ENCODE results near the gene PXN.

Gene PXN

DNA sequence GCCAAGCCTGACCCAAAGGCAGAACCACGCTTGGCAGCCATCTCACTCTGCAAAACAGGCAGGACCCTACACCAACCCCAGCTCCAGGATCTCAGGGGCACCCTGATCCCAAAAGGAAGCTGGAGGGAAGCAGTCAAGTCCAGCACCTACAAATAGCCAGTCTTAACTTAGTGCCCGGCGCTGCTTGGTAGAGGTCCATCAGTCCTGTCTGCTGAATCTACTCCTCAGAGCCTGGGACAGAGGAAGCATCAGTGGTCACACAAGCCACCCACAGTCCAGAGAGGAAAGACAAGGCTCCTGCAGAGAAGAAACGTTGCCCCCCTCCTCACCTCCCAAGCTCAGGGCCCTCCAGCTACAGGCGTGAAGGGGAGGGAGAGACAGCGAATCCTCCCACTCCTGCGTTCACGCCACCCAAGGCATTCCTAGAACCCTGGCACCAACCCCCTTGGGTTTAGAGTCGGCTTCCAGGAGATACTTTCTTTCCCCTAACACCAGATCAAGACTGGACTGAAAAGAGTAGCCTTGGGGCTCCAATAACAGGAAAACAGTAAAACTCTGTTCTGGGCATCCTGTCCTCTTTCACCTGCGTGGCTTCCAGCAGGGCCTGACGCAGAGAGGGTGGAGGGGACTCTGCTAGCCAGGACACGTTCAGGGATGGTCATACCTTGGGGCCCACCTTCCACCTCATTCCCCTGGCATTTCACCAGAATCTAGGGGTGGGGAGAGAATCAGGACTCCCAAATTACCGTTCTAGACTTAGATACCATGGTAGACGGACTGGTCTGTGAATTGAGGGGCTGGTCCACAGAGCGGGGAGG, 1.2 kb downstream of the PXN start:
- Mint-ChIP-seq H3K36me3 (ENCODE audit: low read depth) (peaks cover 4% of the 10 kb centered on the region), H3K4me1 (peaks cover 44% of the 10 kb centered on the region), H3K9me3 (no peaks in the 10 kb centered on the region), H3K27me3 (ENCODE audit: low read depth) (no peaks in the 10 kb centered on the region), H3K4me3 (peak overlapping the region; percentile 89 to 94 (median 92)), H3K27ac (peak overlapping the region; percentile 26 to 76 (median 63))
- TF ChIP-seq, protein P1, sequence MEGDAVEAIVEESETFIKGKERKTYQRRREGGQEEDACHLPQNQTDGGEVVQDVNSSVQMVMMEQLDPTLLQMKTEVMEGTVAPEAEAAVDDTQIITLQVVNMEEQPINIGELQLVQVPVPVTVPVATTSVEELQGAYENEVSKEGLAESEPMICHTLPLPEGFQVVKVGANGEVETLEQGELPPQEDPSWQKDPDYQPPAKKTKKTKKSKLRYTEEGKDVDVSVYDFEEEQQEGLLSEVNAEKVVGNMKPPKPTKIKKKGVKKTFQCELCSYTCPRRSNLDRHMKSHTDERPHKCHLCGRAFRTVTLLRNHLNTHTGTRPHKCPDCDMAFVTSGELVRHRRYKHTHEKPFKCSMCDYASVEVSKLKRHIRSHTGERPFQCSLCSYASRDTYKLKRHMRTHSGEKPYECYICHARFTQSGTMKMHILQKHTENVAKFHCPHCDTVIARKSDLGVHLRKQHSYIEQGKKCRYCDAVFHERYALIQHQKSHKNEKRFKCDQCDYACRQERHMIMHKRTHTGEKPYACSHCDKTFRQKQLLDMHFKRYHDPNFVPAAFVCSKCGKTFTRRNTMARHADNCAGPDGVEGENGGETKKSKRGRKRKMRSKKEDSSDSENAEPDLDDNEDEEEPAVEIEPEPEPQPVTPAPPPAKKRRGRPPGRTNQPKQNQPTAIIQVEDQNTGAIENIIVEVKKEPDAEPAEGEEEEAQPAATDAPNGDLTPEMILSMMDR (IDR thresholded peaks at IDR 0.05; ENCODE audit: unreplicated experiment in 3 of 3): no peak

DNA sequence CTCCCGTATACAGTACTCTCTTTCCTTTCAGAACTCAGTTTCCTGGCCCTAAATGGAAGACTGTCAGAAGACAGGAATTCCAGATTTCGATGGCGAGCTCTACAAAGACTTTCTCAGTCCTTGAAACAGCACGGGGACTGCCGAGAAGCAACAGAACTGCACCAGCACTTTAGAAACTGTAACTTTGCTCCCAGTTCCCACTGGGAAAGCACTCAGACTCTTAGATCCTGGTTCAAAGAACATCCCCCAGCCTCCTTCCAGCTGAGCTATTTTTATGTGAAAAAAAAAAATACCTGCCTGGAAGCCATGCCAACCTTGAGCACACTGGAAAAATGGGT, 1.8 kb downstream of the PXN start:
- peak overlapping the region; percentile 63 to 83 (median 76) for H3K27ac Mint-ChIP-seq
- H3K4me1 Mint-ChIP-seq: peaks cover 46% of the 10 kb centered on the region
- peak overlapping the region; percentile 89 to 94 (median 92) for H3K4me3 Mint-ChIP-seq
- H3K27me3 Mint-ChIP-seq (ENCODE audit: low read depth): no peaks in the 10 kb centered on the region
- H3K9me3 Mint-ChIP-seq: no peaks in the 10 kb centered on the region
- TF ChIP-seq, protein P1 (IDR thresholded peaks at IDR 0.05; ENCODE audit: unreplicated experiment in 3 of 3): no peak
- H3K36me3 Mint-ChIP-seq (ENCODE audit: low read depth): peaks cover 4% of the 10 kb centered on the region

DNA sequence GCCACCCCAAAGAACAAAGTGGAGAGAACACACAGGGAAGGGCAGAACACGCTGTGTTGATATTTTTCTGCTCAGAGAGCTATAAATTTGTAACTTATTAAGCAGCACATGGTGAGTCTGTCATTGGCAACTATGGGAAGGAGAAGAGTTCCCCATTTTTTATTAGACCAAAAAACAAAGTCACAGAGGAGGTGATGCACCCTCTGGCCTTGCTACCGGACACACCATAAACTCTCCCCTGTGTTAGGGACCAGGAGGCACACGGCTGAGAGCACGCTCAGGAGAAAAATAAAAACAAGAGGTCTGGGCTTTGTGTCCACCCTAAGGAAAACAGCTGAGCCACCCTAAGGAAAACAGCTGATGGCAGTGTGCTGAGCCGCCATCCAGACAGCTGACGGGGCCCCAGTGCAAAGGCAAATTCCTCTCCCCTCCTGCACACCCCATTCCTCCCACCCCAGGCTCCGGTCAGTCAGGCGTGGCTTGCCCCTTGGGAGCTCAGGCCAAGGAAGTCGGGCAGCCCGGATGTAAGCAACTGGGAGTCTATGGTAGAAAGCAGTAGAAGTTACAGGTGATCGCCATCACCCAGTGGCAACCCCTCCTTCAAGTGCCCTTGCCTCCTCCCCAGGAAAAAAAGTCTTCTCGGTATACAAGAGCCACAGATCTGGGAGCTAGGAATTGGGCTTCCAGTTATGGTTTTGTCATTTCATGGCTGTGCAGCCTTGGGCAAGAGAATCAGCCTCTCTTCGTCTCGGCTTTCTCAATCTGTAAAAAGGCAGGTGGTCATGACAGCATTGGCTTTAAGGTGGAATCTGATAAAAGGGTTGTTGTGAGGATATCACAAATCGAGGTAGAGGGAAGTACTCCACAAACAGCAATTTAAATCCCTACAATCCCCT, 2.4 kb downstream of the PXN start:
- peak overlapping the region; percentile 89 to 94 (median 92) for H3K4me3 Mint-ChIP-seq
- H3K36me3 Mint-ChIP-seq (ENCODE audit: low read depth): peaks cover 4% of the 10 kb centered on the region
- TF ChIP-seq, protein P1 (IDR thresholded peaks at IDR 0.05; ENCODE audit: unreplicated experiment in 3 of 3): no peak
- H3K27ac Mint-ChIP-seq: peak overlapping the region; percentile 63 to 83 (median 76)
- H3K4me1 Mint-ChIP-seq: peaks cover 51% of the 10 kb centered on the region
- H3K27me3 Mint-ChIP-seq (ENCODE audit: low read depth): no peaks in the 10 kb centered on the region
- H3K9me3 Mint-ChIP-seq: no peaks in the 10 kb centered on the region

DNA sequence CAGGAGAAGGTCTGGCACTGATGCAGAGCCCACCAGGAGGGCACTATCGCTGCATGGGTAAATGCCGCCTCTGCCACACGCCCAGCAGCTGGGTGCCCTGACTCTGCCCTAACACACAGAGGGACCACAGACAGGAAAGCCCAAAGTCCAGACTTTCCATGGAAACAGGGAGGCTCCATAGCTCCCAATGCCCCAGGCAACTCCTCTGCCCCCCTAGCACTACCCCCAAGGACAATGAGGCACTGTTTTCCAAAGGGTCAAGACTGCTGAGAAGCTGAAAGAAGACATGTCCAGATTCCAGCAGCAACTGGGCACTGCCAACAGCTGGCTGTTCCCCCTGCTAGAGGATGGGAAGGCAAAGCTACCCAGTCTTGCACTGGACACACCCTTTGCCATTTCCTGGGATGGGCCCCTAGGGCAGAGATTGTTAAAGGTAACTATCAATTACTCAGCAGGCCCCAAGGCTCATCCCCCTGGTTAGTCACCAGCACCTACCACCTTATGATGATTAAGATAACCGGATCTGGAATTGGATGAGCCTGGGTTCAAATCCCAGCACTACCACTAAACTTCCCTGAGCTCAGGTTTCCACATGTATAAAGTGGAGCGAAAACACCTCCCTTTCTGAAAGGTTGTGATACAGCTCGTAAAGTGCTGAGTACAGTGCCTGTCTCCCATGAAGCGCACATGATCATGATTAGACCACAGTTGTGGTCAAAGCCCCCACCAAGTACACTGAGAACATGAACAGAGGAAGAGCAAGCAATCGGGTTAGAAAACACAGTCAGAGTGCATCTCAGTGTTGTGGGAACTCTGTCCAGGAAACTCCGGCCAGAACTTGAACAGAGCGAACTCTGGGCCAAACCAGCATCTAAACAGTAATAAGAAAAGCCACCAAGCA, 3.3 kb downstream of the PXN start:
- peaks cover 60% of the 10 kb centered on the region for H3K4me1 Mint-ChIP-seq
- TF ChIP-seq, protein P1 (IDR thresholded peaks at IDR 0.05; ENCODE audit: unreplicated experiment in 3 of 3): no peak
- peaks cover 4% of the 10 kb centered on the region for H3K36me3 Mint-ChIP-seq (ENCODE audit: low read depth)
- H3K9me3 Mint-ChIP-seq: no peaks in the 10 kb centered on the region
- no peaks in the 10 kb centered on the region for H3K27me3 Mint-ChIP-seq (ENCODE audit: low read depth)
- peak overlapping the region; percentile 89 to 94 (median 92) for H3K4me3 Mint-ChIP-seq
- H3K27ac Mint-ChIP-seq: peak overlapping the region; percentile 63 to 83 (median 76)

DNA sequence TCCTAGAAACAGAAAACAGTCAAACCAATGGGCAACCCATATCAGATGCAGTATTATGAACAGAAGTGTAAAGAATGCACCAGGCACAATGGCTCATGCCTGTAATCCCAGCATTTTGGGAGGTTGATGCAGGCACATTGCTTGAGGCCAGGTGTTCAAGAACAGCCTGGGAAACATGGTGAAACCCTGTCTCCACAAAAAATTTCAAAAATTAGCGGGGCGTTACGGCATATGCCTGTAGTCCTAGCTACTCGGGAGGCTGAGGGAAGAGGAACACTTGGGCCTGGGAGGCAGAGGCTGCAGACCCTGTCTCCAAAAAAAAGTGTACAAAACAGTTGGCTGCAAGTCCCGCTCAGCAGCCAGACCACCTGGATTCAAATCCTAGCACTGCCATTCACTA, 4.9 kb downstream of the PXN start:
- H3K36me3 Mint-ChIP-seq (ENCODE audit: low read depth): peaks cover 4% of the 10 kb centered on the region
- peak overlapping the region in 2 of 3 experiments; percentile 54 to 56 for H3K4me3 Mint-ChIP-seq
- TF ChIP-seq, protein P1 (IDR thresholded peaks at IDR 0.05; ENCODE audit: unreplicated experiment in 3 of 3): no peak
- no peaks in the 10 kb centered on the region for H3K27me3 Mint-ChIP-seq (ENCODE audit: low read depth)
- peaks cover 72% of the 10 kb centered on the region for H3K4me1 Mint-ChIP-seq
- peak overlapping the region; percentile 48 to 75 (median 64) for H3K27ac Mint-ChIP-seq
- no peaks in the 10 kb centered on the region for H3K9me3 Mint-ChIP-seq
